PC-9 (cell line): ENCODE results near the gene CWC22. TPM values are rescaled to one million over a fixed set of nuclear protein-coding genes. Genes with fewer than 3 reads are reported as not detected.

Source experiments
- BruUV-seq: library from RNA; stranded (reverse); fragments of 400-500 nt; replicated peaks from 2 replicates; lab custom pipeline; 2021; lab: Mats Ljungman, UMichigan
- CTCF ChIA-PET: fragments of 300-600 bp; sonication (Branson Sonifier 250); formaldehyde crosslinking; loops from one replicate; lab custom pipeline; 2022; ENCODE audit warnings: antibody characterized with exemption; lab: Charles Lee
- POLR2A ChIA-PET: fragments of 300-600 bp; sonication (Branson Sonifier 250); formaldehyde crosslinking; loops from one replicate; lab custom pipeline; 2022; ENCODE audit warnings: antibody characterized with exemption; ENCODE audit not compliant: unreplicated experiment; lab: Charles Lee
- DNase-seq, 2 experiments: peaks; one replicate each; pipeline versions ENCODE4 v3.0.0 to v3.0.0-alpha.2; 2015 to 2022; ENCODE audit warnings: mixed read lengths in 1 of 2
- H2AFZ ChIP-seq: fragments of 200-600 bp; sonication (generic); 2 replicates; pipeline ENCODE4 v1.8.1; 2017; ENCODE audit warnings: antibody characterized with exemption
- H3F3A ChIP-seq: fragments of 200-600 bp; sonication (generic); 2 replicates; pipeline ENCODE4 v1.8.1; 2017; ENCODE audit warnings: antibody characterized with exemption, mild to moderate bottlenecking, low read depth; ENCODE audit not compliant: insufficient read depth
- H3K27ac ChIP-seq: fragments of 200-600 bp; sonication (generic); 2 replicates; pipeline ENCODE4 v1.6.1; 2016; ENCODE audit warnings: mixed run types
- H3K27me3 ChIP-seq: fragments of 200-600 bp; sonication (generic); 2 replicates; pipeline ENCODE4 v1.6.1; 2016; ENCODE audit warnings: low read depth, mixed run types; ENCODE audit not compliant: insufficient read depth
- H3K36me3 ChIP-seq: fragments of 200-600 bp; sonication (generic); 2 replicates; pipeline ENCODE4 v1.6.1; 2016; ENCODE audit warnings: low read depth, mixed run types
- H3K4me1 ChIP-seq: fragments of 200-600 bp; sonication (generic); replicated peaks from 2 replicates; pipeline ENCODE4 v1.6.1; 2016; ENCODE audit warnings: mixed run types; ENCODE audit not compliant: insufficient read depth
- H3K4me2 ChIP-seq: fragments of 200-600 bp; sonication (generic); 2 replicates; pipeline ENCODE4 v1.6.1; 2017; ENCODE audit warnings: mixed run types
- H3K4me3 ChIP-seq: fragments of 200-600 bp; sonication (generic); 2 replicates; pipeline ENCODE4 v1.6.1; 2016; ENCODE audit warnings: mixed run types
- H3K79me2 ChIP-seq: fragments of 200-600 bp; sonication (generic); 2 replicates; pipeline ENCODE4 v1.6.1; 2017; ENCODE audit warnings: low read depth, mixed run types
- H3K9me2 ChIP-seq: fragments of 200-600 bp; sonication (generic); 2 replicates; pipeline ENCODE4 v1.8.1; 2017; ENCODE audit warnings: mild to moderate bottlenecking; ENCODE audit not compliant: insufficient read depth
- H3K9me3 ChIP-seq: fragments of 200-600 bp; sonication (generic); 2 replicates; pipeline ENCODE4 v1.8.1; 2016; ENCODE audit warnings: low read depth; ENCODE audit not compliant: insufficient read depth
- H4K20me1 ChIP-seq: fragments of 200-600 bp; sonication (generic); 2 replicates; pipeline ENCODE4 v1.8.1; 2017; ENCODE audit not compliant: insufficient read depth
- CTCF ChIP-seq: fragments of 200-600 bp; sonication (generic); conservative IDR thresholded peaks from 2 replicates; pipeline ENCODE4 v1.6.1; 2017; ENCODE audit warnings: mixed run types, antibody characterized with exemption, mild to moderate bottlenecking, moderate library complexity
- EZH2 ChIP-seq: fragments of 200-600 bp; sonication (generic); IDR thresholded peaks from 2 replicates; pipeline ENCODE4 v1.8.0; 2017; ENCODE audit warnings: antibody characterized with exemption, low read depth
- intact Hi-C: fragments of 100-400 bp; cut with micrococcal nuclease; formaldehyde crosslinking; loops from one replicate; pipeline ENCODE4 v1.10.0; 2022; ENCODE audit not compliant: unreplicated experiment
- total RNA-seq: library from RNA; stranded (reverse); gene quantifications from 2 replicates; pipeline ENCODE4 v1.2.3, GENCODE V29; 2021

CWC22 gene
- total RNA-seq, 1 experiment from 2014 or later = 35.2 TPM

GRCh38 chr2:180046202-180046601 is 39.1 kb upstream of the CWC22 start:
- TF ChIP-seq EZH2 (no peak), CTCF (no peak)
- Histone ChIP-seq H3K79me2 (no peaks in the 10 kb centered on the region), H3K9me3 (no peaks in the 10 kb centered on the region), H4K20me1 (no peaks in the 10 kb centered on the region), H3K27ac (no peak overlapping the region), H3K36me3 (no peaks in the 10 kb centered on the region), H2AFZ (peak overlapping the region; percentile 17; the same call in 1 of the 2 replicates), H3K4me3 (no peak overlapping the region), H3K9me2 (no peaks in the 10 kb centered on the region), H3K27me3 (no peaks in the 10 kb centered on the region), H3K4me2 (no peak overlapping the region), H3F3A (no peaks in the 10 kb centered on the region), H3K4me1 (no peaks in the 10 kb centered on the region)
- CTCF ChIA-PET = no interaction called here
- POLR2A ChIA-PET = no interaction called here
- intact Hi-C loops = no loop called here
- no peak for DNase-seq
- no TSS peak for BruUV-seq

GRCh38 chr2:180040146-180040925 is 33.2 kb upstream of the CWC22 start:
- Histone ChIP-seq H3K4me1 (no peaks in the 10 kb centered on the region), H3K4me2 (no peak overlapping the region), H3K27me3 (no peaks in the 10 kb centered on the region), H2AFZ (no peak overlapping the region), H3K36me3 (no peaks in the 10 kb centered on the region), H4K20me1 (no peaks in the 10 kb centered on the region), H3K9me2 (no peaks in the 10 kb centered on the region), H3K27ac (no peak overlapping the region), H3K79me2 (no peaks in the 10 kb centered on the region), H3K9me3 (no peaks in the 10 kb centered on the region), H3F3A (no peaks in the 10 kb centered on the region), H3K4me3 (no peak overlapping the region)
- no peak for TF ChIP-seq EZH2
- TF ChIP-seq CTCF = no peak
- POLR2A ChIA-PET = interaction anchor here (0.6 kb wide), 1 partner anchor 929 kb away, joined by 9 read pairs; no protein-coding TSS in a partner anchor
- DNase-seq = no peak
- no TSS peak for BruUV-seq
- CTCF ChIA-PET = no interaction called here
- intact Hi-C loops = no loop called here

- Histone ChIP-seq H3K4me3 (no peak overlapping the region), H3K36me3 (no peaks in the 10 kb centered on the region), H3F3A (no peaks in the 10 kb centered on the region), H4K20me1 (no peaks in the 10 kb centered on the region), H3K9me3 (0 out of 2 replicates have a peak, but pooled peaks cover 5% of the 10 kb centered on the region), H3K4me2 (no peak overlapping the region), H3K27me3 (no peaks in the 10 kb centered on the region), H2AFZ (no peak overlapping the region), H3K9me2 (no peaks in the 10 kb centered on the region), H3K79me2 (no peaks in the 10 kb centered on the region), H3K27ac (no peak overlapping the region), H3K4me1 (no peaks in the 10 kb centered on the region)
- ChIA-PET POLR2A (no interaction called here), CTCF (no interaction called here)
- no peak for DNase-seq
- TF ChIP-seq EZH2 = no peak
- TF ChIP-seq CTCF = no peak
- intact Hi-C loops = no loop called here
- no TSS peak for BruUV-seq
Measured at GRCh38 chr2:180038997-180039396, 31.9 kb upstream of the CWC22 start.
